Osteocyte (in vitro differentiated cells): Measurements from ENCODE around the gene PKD2L1. TPM values are rescaled to one million over a fixed set of nuclear protein-coding genes. Genes with fewer than 3 reads are reported as not detected.

Experiments used
- DNase-seq: peaks from one replicate; pipeline ENCODE4 v3.0.0; 2021; ENCODE audit warnings: mixed read lengths; ENCODE audit not compliant: unreplicated experiment; ENCODE audit errors: extremely low spot score
- H3K27ac Mint-ChIP-seq: one replicate; pipeline ENCODE4 v1.8.0; 2021; ENCODE audit warnings: mild to moderate bottlenecking, mixed read lengths; ENCODE audit not compliant: unreplicated experiment
- H3K27me3 Mint-ChIP-seq: one replicate; pipeline ENCODE4 v1.8.0; 2021; ENCODE audit warnings: mixed read lengths; ENCODE audit not compliant: unreplicated experiment
- H3K36me3 Mint-ChIP-seq: one replicate; pipeline ENCODE4 v1.8.0; 2021; ENCODE audit warnings: mixed read lengths; ENCODE audit not compliant: unreplicated experiment
- H3K4me1 Mint-ChIP-seq: one replicate; pipeline ENCODE4 v1.8.0; 2021; ENCODE audit warnings: mixed read lengths; ENCODE audit not compliant: unreplicated experiment
- H3K4me3 Mint-ChIP-seq: one replicate; pipeline ENCODE4 v1.8.0; 2021; ENCODE audit warnings: mild to moderate bottlenecking, moderate library complexity, mixed read lengths; ENCODE audit not compliant: unreplicated experiment
- H3K9me3 Mint-ChIP-seq: one replicate; pipeline ENCODE4 v1.8.0; 2021; ENCODE audit warnings: mixed read lengths; ENCODE audit not compliant: unreplicated experiment
- total RNA-seq: library from RNA; stranded (reverse); gene quantifications from 2 replicates; pipeline ENCODE4 v1.2.1, GENCODE V29; 2021
- TF ChIP-seq, protein P1 (sequence below): fragments of 200-600 bp; sonication (generic); IDR thresholded peaks from 2 replicates; pipeline ENCODE4 v1.5.0; 2021; ENCODE audit warnings: antibody characterized with exemption, mild to moderate bottlenecking, moderate library complexity

PKD2L1 gene
- total RNA-seq, 1 donor from 2014 or later, result not detected

DNA sequence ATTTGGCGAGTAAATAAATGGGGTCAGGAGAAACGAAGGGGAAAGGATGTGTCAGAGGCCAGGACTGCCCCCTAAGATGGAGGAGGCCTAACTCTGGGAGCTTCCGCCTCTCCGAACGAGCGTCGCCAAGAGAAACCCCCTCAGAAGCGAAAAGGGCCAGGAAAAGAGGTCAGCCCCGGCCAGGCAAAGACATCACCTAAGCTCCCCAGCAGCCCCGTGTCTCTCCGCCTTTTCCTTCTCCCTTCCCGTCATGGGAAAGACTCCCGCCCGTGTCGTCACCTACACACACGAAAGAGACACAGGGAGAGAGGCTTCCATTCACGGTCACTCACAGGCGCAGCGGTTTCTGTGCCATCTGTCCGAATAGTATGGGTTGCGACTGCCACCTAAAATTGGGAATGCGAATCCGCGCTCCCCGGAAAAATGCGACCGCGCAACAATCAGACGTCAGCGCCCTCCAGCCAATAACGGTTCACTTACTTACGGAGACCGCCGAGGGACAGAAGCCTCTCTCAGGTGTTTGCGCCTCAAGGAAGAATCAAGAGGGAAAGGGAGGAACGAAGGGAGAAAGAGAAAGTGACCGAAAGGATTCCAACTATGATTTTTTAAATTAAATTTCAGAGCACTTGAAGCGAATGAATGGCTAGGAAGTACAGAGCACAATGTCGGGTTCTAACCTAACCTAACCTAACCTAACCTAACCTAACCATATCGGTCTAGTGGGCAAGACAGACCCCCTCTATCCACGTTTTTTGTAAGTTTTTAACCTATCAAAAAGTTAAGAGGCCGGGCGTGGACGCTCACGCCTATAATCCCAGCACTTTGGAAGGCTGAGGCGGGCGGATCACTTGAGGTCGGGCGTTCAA is 62.6 kb downstream of the PKD2L1 start, which contains the start of gene CWF19L1:
CWF19L1 (minus strand) TSS at position 400 of the 866 bp plus-strand sequence; CDS start at position 355, 45 bp downstream.
- H3K36me3 Mint-ChIP-seq, result peaks cover 10% of the 10 kb centered on the region
- H3K27ac Mint-ChIP-seq, result peak within 1 kb of the TSS; percentile 99
- H3K4me3 Mint-ChIP-seq, result peak within 1 kb of the TSS; percentile 99
- peaks cover 12% of the 10 kb centered on the region for H3K4me1 Mint-ChIP-seq
- TF ChIP-seq, protein P1, sequence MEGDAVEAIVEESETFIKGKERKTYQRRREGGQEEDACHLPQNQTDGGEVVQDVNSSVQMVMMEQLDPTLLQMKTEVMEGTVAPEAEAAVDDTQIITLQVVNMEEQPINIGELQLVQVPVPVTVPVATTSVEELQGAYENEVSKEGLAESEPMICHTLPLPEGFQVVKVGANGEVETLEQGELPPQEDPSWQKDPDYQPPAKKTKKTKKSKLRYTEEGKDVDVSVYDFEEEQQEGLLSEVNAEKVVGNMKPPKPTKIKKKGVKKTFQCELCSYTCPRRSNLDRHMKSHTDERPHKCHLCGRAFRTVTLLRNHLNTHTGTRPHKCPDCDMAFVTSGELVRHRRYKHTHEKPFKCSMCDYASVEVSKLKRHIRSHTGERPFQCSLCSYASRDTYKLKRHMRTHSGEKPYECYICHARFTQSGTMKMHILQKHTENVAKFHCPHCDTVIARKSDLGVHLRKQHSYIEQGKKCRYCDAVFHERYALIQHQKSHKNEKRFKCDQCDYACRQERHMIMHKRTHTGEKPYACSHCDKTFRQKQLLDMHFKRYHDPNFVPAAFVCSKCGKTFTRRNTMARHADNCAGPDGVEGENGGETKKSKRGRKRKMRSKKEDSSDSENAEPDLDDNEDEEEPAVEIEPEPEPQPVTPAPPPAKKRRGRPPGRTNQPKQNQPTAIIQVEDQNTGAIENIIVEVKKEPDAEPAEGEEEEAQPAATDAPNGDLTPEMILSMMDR, result no peak
- H3K27me3 Mint-ChIP-seq, result no peaks in the 10 kb centered on the region
- peak; percentile 90 for DNase-seq
- H3K9me3 Mint-ChIP-seq, result peaks cover 8% of the 10 kb centered on the region

DNA sequence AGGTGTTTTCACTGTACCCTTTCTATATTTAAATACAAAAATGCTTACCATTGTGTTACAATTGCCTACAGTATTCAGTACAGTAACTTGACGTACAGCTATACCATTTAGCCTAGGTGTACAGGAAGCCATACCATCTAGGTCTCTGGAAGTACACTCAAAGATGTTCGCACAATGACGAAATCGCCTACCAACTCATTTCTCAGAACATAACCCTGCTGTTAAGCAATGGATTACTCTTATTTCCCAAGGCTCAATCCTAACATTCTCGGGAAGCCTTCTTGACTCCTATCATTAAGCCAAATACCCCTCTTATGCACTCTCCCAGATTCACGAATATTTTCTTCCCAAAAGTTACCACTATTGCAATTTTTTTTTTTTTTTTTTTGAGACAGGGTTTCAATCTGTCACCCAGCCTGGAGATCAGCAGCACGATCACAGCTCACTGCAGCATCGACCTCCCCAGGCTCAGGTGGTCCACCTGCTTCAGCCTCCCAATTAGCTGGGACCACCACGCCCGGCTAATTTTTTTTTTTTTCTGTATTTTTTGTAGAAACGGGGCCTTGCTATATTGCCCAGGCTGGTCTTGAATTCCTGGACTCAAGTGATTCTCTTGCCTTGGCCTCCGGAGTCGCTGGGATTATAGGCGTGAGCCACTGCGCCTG is 64.1 kb downstream of the PKD2L1 start:
- Mint-ChIP-seq H3K27ac (no peak overlapping the region), H3K9me3 (peaks cover under 1% of the 10 kb centered on the region), H3K27me3 (no peaks in the 10 kb centered on the region), H3K4me3 (peak overlapping the region; percentile 52), H3K36me3 (peaks cover 5% of the 10 kb centered on the region), H3K4me1 (peaks cover 12% of the 10 kb centered on the region)
- TF ChIP-seq, protein P1, result no peak
- no peak for DNase-seq

GRCh38 chr10:100254191-100254590 is 75.8 kb downstream of the PKD2L1 start:
- Mint-ChIP-seq H3K27ac (no peak overlapping the region), H3K4me3 (no peak overlapping the region)
- TF ChIP-seq, protein P1, result no peak

DNA sequence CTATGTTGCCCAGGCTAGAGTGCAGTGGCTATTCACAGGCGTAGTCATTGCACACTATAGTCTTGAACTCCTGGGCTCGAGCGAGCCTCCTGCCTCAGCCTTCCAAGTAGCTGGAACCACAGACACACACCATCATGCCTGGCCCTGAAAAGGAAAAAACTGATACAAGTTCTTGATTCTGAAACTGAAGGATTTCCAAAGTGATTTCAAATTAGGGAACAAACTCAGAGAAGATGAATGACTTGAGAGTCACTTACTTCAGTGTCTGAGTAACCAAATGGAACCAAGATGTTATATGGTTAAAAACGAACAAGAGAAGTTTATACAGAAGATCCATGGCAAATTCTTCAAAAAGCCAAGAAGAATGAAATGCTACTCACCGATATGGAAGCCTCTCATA is 77.0 kb downstream of the PKD2L1 start:
- H3K36me3 Mint-ChIP-seq, result peaks cover 41% of the 10 kb centered on the region
- H3K27me3 Mint-ChIP-seq, result no peaks in the 10 kb centered on the region
- TF ChIP-seq, protein P1, result no peak
- no peaks in the 10 kb centered on the region for H3K4me1 Mint-ChIP-seq
- H3K9me3 Mint-ChIP-seq, result no peaks in the 10 kb centered on the region
- no peak overlapping the region for H3K4me3 Mint-ChIP-seq
- DNase-seq, result no peak
- no peak overlapping the region for H3K27ac Mint-ChIP-seq

More at GRCh38 chr10:100254191-100254590, 75.8 kb downstream of the PKD2L1 start:
- Mint-ChIP-seq H3K36me3 (peaks cover 46% of the 10 kb centered on the region), H3K9me3 (no peaks in the 10 kb centered on the region), H3K4me1 (no peaks in the 10 kb centered on the region), H3K27me3 (no peaks in the 10 kb centered on the region)
- DNase-seq, result no peak

DNA sequence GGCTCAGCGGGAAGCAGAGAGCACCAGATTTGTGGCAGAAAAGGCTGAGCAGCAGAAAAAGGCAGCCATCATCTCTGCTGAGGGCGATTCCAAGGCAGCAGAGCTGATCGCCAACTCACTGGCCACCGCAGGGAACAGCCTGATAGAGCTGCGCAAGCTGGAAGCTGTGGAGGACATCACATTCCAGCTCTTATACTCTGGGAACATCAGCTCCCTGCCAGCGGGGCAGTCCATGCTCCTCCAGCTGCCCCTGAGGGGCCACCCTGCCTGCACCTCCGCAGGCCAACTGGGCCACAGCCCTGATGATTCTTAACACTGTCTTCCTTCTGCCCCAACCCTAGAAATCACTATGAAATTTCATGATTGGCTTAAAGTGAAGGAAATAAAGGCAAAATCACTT is 81.2 kb downstream of the PKD2L1 start:
- no peaks in the 10 kb centered on the region for H3K27me3 Mint-ChIP-seq
- DNase-seq, result no peak
- no peaks in the 10 kb centered on the region for H3K4me1 Mint-ChIP-seq
- TF ChIP-seq, protein P1, result no peak
- H3K27ac Mint-ChIP-seq, result no peak overlapping the region
- H3K36me3 Mint-ChIP-seq, result peaks cover 35% of the 10 kb centered on the region
- H3K4me3 Mint-ChIP-seq, result no peak overlapping the region
- no peaks in the 10 kb centered on the region for H3K9me3 Mint-ChIP-seq
